ENCODE measurements around the gene ABCG8.
"Not testable (repeated sequence)": the region's sequence is repeated elsewhere in the genome, so short reads cannot be mapped to it uniquely, and the experiment has no call there.

The ABCG8 gene

DNA sequence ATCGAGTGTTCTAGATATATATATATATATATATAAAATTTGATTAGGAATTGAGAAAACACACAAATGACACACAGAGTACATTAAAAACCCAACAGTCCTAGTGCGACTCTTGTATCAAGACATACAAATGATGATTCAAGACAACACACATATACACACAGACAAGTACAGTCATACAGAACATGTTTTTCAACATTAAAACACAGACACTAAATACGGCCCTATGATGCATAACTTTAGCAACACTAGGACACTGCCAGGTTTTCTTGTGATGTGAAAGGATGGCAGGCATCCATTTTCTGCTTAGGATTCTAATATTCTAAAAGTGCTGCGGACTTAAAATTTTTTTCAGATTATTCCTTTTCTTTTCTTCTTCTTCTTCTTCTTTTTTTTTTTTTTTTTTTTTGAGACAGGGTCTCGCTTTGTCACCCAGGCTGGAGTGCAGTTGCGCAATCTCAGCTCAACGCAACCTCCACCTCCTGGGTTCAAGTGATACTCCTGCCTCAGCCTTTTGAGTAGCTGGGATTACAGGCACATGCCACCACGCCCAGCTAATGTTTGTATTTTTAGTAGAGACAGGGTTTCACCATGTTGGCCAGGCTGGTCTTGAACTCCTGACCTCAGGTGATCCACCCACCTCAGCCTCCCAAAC is 72.5 kb downstream of the ABCG8 start:
- not testable (repeated sequence) for DNase-seq (ENCODE audit: low spot score); FAIRE-seq

DNA sequence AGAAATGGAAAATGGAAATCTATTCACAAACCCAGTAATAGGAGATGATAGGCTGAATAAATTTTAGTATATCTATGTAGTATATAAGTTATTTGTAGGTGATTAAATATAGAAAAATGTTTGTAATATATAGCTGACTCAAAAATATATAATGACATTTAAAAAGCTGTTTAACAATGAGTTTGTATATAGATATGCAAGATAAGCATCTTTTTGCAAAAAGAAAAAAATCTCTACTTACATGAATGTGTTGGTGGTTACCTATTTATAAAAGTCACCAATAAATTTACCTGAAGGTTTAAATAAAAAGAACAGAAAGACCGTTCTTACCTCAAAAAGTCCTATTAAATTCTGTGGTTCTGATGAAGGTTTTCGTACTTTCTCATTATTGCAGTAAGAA is 85.7 kb downstream of the ABCG8 start:
- DNase-seq (ENCODE audit: low spot score) (no peak), FAIRE-seq (no peak)

DNA sequence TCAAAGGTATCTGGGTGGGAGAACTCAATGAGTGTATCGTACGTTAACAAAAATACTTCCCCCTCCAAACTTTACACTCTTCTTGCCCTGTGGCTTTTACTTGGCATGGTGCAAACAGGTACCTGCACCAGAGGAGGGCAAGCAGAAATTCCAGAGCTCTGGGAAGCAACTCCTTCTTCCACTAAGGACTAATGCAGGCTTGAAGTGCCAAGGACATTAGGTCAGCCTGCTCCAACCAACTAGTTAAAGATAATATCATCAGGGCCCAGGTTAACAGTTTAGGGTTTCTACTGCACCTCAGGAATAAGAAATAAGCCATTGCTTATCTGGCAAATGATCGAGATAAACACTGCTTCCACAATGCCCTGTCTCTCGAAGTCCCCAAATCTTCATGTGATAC is 86.7 kb downstream of the ABCG8 start:
- DNase-seq (ENCODE audit: low spot score) (no peak), FAIRE-seq (no peak)

DNA sequence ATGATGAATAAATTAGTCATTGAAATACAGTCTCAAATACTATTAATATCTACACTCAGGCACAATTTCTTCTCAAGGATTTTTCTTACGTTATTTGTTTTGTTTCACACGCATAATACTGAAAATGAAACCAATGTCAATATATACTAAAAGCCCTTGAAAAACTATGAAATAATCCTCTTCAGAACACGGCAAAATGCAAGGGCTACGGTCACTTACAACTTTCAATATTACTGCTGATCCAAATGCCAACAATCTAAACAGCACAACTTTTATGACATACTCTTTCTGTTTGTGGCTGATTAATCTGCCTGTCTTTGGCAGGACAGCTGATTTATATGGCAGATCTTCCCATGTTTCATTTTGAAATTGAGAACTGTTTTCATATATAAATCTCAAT is 88.7 kb downstream of the ABCG8 start:
- FAIRE-seq (no peak), DNase-seq (ENCODE audit: low spot score) (no peak)

DNA sequence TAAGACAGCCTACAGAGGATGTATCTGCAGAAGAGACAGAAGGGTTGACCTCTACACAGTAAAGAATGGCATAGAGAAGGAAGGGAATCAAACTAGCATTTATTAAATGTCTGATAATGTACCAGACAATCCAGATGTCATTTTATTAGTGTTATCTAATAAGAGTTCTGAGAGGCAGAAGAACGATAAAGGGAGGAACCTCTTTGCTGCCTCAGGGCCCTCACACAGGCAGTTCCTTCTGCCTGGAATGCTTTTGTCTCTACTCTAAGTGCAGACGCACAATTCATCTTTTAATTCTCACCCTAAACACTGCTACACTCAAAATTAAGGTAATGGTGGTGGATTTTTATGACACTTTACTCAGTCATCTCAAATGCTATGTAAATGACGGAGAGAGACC is 92.5 kb downstream of the ABCG8 start:
- FAIRE-seq (no peak), DNase-seq (ENCODE audit: low spot score) (no peak)

Measured in RCC 7860 (cell line).